SU-DHL-6 (cell line): ENCODE data around the gene SLC51B.

ENCODE experiments used
- CTCF ChIP-seq: fragments of 200-600 bp; sonication (generic); IDR thresholded peaks from one replicate; pipeline ENCODE4 v1.5.1; 2017; ENCODE audit warnings: antibody characterized with exemption, mild to moderate bottlenecking, low read length, moderate library complexity; ENCODE audit not compliant: insufficient read depth, poor library complexity, severe bottlenecking
- EZH2phosphoT487 ChIP-seq: fragments of 200-600 bp; sonication (generic), shearing (Covaris generic); conservative IDR thresholded peaks from 2 replicates; pipeline ENCODE4 v1.6.1; 2018; ENCODE audit warnings: mild to moderate bottlenecking, antibody characterized with exemption, low read length, moderate library complexity, mixed read lengths

GRCh38 chr15:64997066-64997465, 48.1 kb upstream of the SLC51B start:
- no peak for TF ChIP-seq CTCF
- no peak for TF ChIP-seq EZH2phosphoT487
